Liver (tissue), 3 donors: Measurements from ENCODE around the gene TMSB4X.

Experiments
- RXRA ChIP-seq, 2 donors: IDR thresholded peaks; 2 replicates each; pipeline ENCODE4 v1.6.1; 2017 to 2018; ENCODE audit warnings: antibody characterized with exemption in 2 of 2, mild to moderate bottlenecking in 1 of 2
- TAF1 ChIP-seq: conservative IDR thresholded peaks from 2 replicates; pipeline ENCODE4 v1.6.1; 2016; ENCODE audit warnings: antibody characterized with exemption, mild to moderate bottlenecking
- TF ChIP-seq, protein P1 (sequence below): fragments of 150-350 bp; IDR thresholded peaks from 2 replicates; pipeline ENCODE4 v1.5.1; 2017; ENCODE audit warnings: improper control_type of control experiment, low read depth, low read length; ENCODE audit not compliant: missing input control
- TF ChIP-seq, protein P2 (sequence below): IDR thresholded peaks from 2 replicates; pipeline ENCODE4 v1.6.1; 2016; ENCODE audit warnings: antibody characterized with exemption
- TF ChIP-seq, protein P3 (sequence below): IDR thresholded peaks from 2 replicates; pipeline ENCODE4 v1.6.1; 2016; ENCODE audit warnings: antibody characterized with exemption, mild to moderate bottlenecking
- TF ChIP-seq, protein P4 (sequence below): IDR thresholded peaks from 2 replicates; pipeline ENCODE4 v1.6.1; 2016; ENCODE audit warnings: antibody characterized with exemption
- donor health status: healthy.
- donor health status: healthy.

DNA sequence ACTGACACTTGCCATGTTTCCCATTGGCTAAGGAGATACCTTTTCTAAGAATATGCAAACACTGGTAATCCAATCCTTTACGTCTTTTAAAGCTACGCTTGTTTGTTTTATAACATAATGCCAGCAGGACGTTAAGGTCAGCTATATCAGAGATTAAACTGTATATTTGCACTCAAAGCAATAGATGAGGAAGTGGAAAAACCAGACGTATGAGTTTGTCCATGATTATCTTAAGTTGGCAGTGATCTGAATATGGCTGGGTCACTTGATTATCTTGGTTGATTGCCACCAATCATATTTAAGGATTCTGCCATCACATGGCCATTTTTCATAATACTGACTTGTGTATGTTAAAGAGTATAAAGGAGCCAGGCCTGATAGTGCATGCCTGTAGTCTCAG, 19.4 kb downstream of the TMSB4X start:
- no peak for TF ChIP-seq RXRA (IDR thresholded peaks at IDR 0.05)
- TF ChIP-seq, protein P1, sequence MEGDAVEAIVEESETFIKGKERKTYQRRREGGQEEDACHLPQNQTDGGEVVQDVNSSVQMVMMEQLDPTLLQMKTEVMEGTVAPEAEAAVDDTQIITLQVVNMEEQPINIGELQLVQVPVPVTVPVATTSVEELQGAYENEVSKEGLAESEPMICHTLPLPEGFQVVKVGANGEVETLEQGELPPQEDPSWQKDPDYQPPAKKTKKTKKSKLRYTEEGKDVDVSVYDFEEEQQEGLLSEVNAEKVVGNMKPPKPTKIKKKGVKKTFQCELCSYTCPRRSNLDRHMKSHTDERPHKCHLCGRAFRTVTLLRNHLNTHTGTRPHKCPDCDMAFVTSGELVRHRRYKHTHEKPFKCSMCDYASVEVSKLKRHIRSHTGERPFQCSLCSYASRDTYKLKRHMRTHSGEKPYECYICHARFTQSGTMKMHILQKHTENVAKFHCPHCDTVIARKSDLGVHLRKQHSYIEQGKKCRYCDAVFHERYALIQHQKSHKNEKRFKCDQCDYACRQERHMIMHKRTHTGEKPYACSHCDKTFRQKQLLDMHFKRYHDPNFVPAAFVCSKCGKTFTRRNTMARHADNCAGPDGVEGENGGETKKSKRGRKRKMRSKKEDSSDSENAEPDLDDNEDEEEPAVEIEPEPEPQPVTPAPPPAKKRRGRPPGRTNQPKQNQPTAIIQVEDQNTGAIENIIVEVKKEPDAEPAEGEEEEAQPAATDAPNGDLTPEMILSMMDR = no peak
- TF ChIP-seq, protein P2, sequence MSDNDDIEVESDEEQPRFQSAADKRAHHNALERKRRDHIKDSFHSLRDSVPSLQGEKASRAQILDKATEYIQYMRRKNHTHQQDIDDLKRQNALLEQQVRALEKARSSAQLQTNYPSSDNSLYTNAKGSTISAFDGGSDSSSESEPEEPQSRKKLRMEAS = no peak
- TF ChIP-seq, protein P3, sequence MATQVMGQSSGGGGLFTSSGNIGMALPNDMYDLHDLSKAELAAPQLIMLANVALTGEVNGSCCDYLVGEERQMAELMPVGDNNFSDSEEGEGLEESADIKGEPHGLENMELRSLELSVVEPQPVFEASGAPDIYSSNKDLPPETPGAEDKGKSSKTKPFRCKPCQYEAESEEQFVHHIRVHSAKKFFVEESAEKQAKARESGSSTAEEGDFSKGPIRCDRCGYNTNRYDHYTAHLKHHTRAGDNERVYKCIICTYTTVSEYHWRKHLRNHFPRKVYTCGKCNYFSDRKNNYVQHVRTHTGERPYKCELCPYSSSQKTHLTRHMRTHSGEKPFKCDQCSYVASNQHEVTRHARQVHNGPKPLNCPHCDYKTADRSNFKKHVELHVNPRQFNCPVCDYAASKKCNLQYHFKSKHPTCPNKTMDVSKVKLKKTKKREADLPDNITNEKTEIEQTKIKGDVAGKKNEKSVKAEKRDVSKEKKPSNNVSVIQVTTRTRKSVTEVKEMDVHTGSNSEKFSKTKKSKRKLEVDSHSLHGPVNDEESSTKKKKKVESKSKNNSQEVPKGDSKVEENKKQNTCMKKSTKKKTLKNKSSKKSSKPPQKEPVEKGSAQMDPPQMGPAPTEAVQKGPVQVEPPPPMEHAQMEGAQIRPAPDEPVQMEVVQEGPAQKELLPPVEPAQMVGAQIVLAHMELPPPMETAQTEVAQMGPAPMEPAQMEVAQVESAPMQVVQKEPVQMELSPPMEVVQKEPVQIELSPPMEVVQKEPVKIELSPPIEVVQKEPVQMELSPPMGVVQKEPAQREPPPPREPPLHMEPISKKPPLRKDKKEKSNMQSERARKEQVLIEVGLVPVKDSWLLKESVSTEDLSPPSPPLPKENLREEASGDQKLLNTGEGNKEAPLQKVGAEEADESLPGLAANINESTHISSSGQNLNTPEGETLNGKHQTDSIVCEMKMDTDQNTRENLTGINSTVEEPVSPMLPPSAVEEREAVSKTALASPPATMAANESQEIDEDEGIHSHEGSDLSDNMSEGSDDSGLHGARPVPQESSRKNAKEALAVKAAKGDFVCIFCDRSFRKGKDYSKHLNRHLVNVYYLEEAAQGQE = no peak
- TF ChIP-seq TAF1 = no peak
- TF ChIP-seq, protein P4, sequence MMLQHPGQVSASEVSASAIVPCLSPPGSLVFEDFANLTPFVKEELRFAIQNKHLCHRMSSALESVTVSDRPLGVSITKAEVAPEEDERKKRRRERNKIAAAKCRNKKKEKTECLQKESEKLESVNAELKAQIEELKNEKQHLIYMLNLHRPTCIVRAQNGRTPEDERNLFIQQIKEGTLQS = no peak
